Measurements from ENCODE around the gene AP1M2.
"Not testable (repeated sequence)": the region's sequence is repeated elsewhere in the genome, so short reads cannot be mapped to it uniquely, and the experiment has no call there.

Gene AP1M2

GRCh38 chr19:10600149-10600548, 13.0 kb upstream of the AP1M2 start:
- no peak for DNase-seq

GRCh38 chr19:10593820-10594637, 6.9 kb upstream of the AP1M2 start:
- DNase-seq: no peak

GRCh38 chr19:10593148-10593547, 6.0 kb upstream of the AP1M2 start:
- no peak for DNase-seq

DNA sequence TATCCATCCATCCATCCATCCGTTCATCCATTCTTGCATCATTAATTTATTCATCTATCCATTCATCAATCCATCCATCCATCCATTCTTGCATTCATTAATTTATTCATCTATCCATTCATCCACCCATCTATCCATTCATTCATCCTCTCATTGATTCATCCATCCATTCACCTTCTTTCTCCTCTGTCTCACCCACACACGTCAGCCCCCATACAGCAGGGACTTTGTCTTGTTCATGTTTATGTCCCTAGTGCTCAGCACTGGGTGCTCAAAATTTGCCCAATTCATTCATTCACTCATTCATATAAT, 683 bp upstream of the AP1M2 start:
- no peak for DNase-seq

DNA sequence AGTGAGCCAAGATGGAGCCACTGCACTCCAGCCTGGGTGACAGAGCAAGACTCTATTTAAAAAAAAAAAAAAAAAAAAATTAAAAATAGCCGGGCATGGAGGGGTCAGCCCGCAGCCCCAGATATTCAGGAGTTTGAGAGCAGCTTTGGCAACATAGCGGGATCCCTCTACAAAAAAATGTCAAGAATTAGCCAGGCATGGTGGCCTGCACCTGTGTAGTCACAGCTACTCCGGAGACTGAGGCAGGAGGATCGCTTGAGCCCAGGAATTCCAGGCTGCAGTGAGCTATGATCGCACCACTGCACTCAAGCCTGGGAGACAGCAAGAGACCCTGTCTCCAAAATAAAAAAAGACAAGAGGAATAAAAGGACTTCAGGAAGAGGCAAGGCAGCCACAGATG, 716 bp downstream of the AP1M2 start:
- no peak for DNase-seq

DNA sequence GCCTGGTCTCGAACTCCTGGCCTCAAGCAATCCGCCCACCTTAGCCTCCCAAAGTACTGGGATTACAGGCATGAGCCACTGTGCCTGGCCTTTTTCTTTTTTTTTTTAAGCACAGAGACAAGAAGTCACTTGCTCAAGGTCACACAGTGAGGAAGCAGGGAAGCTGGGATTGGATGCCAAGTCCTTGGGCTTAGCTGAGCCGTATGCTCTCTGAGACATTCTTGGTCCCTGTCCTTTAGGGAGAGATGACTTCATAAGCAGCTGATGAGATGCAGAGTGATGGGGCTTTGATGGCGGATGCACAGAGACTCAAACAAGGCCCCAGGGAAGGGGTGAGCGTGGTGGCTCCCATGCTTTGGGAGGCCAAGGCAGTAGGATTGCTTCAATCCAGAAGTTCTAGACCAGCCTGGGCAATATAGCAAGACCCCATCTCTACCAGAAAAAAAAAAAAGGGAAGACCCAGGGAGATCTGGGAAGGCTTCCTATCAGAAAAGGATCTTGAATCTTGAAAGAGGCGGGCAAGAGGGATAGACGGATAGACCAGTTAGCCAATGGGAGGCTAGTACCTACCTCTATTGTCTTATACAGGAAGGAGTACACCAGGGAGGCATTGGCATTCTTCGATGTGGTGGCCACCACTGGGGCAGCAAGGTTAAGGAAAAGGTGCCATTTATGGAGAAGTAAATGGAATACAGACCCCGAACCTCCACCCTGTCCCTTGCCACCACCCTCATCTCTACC, 3.9 kb downstream of the AP1M2 start:
- no peak for DNase-seq

- DNase-seq: no peak
Measured at GRCh38 chr19:10582091-10582490, 5.0 kb downstream of the AP1M2 start.

DNA sequence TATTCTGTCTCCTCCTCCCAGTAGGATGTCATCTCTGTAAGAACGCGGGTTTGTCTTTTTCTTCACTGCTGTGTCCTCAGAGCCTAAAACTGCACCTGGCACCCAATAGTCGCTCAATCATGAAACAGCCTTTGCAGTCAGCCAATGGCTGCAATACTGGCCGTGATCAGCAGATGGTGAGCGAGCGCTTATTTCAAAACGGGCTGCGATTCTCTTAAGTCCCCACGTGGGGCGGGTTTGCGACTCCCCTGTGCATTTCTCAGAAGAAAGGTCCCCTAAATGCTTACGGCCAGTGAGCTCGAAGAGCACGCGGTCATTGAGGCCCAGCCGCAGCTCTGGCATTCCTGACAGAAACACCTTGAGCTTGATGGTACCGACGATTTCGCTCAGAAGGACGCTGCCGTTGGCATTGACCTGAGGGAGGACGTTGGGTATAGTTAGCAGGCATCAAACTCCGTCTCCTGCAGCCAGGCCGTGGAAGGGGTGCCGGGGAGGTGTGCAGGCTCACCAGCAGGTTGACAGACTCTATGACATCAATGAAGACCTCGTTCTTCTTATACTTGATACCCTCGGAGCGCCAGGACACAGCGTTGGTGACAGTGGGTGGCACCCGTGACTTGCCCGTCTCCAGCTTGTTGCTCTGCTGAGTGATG, 6.0 kb downstream of the AP1M2 start:
- DNase-seq: peak; percentile 52

DNA sequence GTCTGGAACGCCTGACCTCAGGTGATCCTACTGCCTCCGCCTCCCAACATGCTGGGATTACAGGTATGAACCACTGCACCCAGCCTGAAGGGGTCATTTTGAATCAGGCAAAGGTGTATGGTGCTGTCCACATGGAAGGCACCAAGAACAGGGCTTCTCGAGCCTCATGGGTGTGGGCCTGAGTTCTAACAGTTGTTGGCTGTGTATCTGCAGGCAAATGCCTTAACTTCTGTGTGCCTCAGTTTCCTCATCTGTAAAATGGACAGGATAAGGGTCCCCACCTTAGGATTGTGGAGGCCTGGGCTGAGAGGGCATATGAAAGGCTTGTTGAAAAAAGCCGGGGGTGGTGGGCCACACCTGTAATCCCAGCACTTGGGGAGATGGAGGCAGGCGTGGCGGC, 9.2 kb downstream of the AP1M2 start:
- no peak for DNase-seq

- DNase-seq: no peak
Measured at GRCh38 chr19:10575011-10575716, 11.9 kb downstream of the AP1M2 start.

DNA sequence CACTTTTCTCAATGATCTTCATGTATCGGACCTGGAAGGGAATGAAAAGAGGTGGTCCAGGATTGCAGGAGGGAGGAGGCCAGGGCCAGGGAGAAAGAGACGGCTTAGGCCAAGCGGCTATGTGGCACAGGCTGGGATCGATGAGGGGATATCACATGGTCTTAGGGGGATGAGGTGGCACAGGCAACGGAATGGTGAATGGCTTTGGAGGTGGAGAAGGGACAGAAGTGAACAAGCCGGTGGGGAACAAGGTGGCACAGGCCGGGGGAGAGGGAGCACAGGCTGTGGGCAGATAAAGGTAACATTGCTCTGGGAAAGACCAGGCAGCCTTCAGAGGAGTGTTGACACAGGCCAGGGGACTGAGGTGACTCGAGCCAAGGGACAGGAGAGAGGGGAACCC, 12.7 kb downstream of the AP1M2 start:
- DNase-seq: no peak

DNA sequence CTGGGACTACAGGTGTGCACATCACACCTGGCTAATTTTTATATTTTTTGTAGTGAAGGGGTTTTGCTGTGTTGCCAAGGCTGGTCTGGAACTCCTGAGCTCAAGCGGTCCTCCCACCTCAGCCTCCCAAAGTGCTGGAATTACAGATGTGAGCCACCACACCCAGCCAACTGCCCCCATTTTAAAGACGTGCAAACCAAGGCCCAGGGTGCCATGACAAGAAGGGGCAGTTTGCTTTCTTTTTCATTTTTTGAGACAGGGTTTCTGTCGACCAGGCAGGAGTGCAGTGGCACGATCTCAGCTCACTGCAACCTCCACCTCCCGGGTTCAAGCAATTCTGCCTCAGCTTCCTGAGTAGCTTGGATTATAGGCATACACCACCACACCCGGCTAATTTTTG, 13.3 kb downstream of the AP1M2 start:
- DNase-seq: not testable (repeated sequence)

GRCh38 chr19:10568826-10569651, 18.1 kb downstream of the AP1M2 start, which contains the start of gene CDKN2D:
Gene CDKN2D, minus strand, starts transcription at chr19:10568979. Its CDS starts 326 bp downstream, at chr19:10568653.
- DNase-seq: peak; percentile 98

GRCh38 chr19:10568062-10568825, 18.9 kb downstream of the AP1M2 start:
- no peak for DNase-seq

GRCh38 chr19:10567656-10568055, 19.5 kb downstream of the AP1M2 start:
- no peak for DNase-seq

GRCh38 chr19:10566658-10567410, 20.3 kb downstream of the AP1M2 start:
- no peak for DNase-seq

DNA sequence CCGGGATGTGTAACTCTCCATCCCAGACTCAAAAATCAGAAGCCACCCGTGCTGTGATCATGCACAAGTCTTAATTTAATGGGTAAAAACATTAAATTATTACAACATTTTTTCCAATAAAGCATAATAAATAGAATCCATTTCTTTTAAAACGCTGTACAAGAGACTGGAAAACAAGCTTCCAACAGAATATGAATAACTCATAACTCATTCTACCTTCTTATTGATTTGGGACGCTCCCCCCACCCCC, 20.8 kb downstream of the AP1M2 start:
- DNase-seq: no peak

DNA sequence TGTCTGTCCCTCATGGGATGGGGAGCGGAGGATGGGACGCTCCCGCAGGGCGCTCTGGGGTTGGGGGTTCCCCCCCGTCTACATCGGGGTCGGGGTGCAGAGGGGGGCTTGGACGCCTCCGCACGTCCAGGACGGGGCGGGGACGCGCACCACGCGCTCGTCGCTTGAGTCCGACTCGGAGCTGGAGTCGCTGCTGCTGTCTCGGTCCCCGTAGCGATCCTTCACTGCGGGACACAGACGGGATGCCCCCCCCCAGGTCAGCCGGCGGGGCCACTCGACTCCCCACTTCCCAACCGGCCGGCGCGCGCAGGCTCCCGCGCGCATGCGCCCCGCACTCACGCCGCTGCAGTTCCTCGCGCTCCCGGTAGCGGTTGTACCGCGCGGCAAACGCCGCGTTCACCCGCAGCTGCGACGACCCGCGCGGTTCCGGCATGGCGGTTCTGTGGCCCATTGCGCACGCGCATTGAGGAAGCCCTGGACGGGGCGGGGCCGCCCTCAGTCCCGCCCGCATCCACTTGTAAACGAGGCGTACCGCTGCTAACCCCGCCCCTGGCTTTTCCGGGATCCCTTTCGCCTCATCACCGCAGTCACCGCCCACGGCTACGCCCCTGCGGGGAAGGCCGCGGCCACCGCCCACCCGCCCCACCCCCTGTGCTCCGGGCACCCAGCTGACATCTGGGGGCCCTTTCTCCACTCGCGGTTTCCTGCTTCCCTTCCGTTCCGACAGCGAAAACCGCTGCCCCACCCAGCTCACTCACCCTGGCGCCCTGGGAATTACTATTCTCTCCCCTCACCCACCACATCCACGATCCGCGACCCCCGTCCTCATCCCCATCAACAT, 21.3 kb downstream of the AP1M2 start, which contains the start of gene KRI1:
Gene KRI1 (minus strand): TSS at position 444 of the 841 bp plus-strand sequence. CDS start 11 bp downstream, at position 433.
- peak; percentile 95 for DNase-seq

DNA sequence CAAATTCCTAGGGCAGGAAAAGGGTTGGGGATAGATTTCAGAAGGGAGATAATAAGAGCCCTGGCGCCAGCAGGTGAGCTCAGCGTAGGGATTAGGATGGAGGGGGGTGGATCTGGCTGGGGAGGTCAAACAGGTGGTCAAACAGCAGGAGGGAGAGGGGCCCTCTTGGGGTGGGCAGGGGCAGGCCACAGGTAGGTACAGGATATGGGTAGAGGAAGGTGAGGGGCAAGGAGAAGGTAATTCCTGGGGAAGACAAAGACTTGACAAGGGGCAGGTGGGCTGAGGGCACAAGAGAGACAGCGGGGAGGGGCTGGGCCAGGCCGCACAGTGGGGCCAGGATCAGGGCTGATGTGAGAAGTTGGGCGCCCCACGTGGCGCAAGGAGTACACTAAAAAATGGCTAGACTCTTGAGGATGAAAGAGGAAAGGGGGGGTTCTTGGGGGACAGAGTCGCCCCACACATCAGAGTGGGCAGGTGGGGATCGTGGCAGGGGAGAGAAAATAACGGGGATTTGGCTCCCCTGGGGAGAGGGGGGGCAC, 22.0 kb downstream of the AP1M2 start:
- no peak for DNase-seq

DNA sequence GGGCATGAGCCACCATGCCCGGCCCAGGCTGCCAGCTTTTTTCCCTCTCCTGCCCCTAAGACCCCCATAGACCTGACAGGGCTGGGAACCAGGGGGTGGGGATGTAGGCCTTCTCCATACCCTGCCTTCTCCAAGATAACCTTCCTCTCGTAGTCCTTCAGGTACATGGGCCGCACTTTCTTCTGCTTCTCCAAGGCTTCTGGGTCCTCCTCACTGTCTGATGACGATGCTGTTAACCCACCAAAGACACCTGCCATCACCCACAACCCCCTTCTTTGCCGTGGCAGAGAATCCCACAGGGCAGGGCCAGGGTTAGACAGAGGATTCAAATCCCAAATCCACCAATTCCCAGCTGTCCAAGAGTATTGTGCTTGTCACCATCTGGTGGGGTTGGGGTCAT, 24.5 kb downstream of the AP1M2 start:
- DNase-seq: no peak

All from GOT3 (cell line).